ENCODE data around the gene ELL3.

The ELL3 gene

DNA sequence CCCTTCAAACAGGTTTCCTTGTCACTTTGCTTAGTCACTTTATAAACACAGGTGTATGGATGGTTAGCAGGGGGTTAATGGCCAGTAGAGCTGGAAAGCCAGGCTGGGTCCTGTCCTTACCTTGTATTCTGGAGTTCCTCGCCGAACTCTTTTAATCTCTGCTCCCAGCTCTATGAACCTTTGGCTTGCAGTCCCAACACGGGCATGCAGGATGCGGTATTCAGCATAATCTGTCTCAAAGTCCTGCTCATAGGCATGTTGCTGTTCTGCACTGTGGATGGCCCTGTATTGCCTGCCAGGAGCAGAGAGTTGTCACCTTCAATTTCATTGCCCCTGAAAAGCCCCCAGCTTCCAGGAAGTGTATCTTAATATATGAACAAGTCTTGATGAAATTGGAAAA is 2.7 kb downstream of the ELL3 start:
- no peak for TF ChIP-seq EZH2 (optimal IDR thresholded peaks at IDR 0.05; ENCODE audit: low read depth, low read length)
- TF ChIP-seq EZH2phosphoT487 (IDR thresholded peaks at IDR 0.05; ENCODE audit: low read length): no peak
- TF ChIP-seq, protein P1, sequence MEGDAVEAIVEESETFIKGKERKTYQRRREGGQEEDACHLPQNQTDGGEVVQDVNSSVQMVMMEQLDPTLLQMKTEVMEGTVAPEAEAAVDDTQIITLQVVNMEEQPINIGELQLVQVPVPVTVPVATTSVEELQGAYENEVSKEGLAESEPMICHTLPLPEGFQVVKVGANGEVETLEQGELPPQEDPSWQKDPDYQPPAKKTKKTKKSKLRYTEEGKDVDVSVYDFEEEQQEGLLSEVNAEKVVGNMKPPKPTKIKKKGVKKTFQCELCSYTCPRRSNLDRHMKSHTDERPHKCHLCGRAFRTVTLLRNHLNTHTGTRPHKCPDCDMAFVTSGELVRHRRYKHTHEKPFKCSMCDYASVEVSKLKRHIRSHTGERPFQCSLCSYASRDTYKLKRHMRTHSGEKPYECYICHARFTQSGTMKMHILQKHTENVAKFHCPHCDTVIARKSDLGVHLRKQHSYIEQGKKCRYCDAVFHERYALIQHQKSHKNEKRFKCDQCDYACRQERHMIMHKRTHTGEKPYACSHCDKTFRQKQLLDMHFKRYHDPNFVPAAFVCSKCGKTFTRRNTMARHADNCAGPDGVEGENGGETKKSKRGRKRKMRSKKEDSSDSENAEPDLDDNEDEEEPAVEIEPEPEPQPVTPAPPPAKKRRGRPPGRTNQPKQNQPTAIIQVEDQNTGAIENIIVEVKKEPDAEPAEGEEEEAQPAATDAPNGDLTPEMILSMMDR (IDR thresholded peaks at IDR 0.05; ENCODE audit: low read length): no peak
- DNase-seq: no peak
- Histone ChIP-seq H3K9me3 (replicated peaks; ENCODE audit: insufficient read depth, low read length) (no peaks in the 10 kb centered on the region), H3K9ac (ENCODE audit: low read length) (no peak overlapping the region), H3K27me3 (replicated peaks; ENCODE audit: insufficient read depth, low read length) (peaks cover 9% of the 10 kb centered on the region), H3K27ac (ENCODE audit: low read length) (no peak overlapping the region), H3K4me1 (ENCODE audit: low read length) (peaks cover 3% of the 10 kb centered on the region; the same call in 1 of the 2 replicates), H3K36me3 (replicated peaks; ENCODE audit: insufficient read depth, low read length) (peaks cover 12% of the 10 kb centered on the region), H4K20me1 (ENCODE audit: insufficient read depth, low read length) (no peaks in the 10 kb centered on the region; the same call in 1 of the 2 replicates), H3K9me2 (replicated peaks; ENCODE audit: insufficient read depth, low read length) (no peaks in the 10 kb centered on the region), H3K4me3 (ENCODE audit: low read length) (no peak overlapping the region), H3K4me2 (ENCODE audit: low read depth, low read length) (no peak overlapping the region), H3F3A (ENCODE audit: insufficient read depth, low read length) (peaks cover 16% of the 10 kb centered on the region; the same call in 1 of the 2 replicates), H3K79me2 (ENCODE audit: low read length) (no peaks in the 10 kb centered on the region), H2AFZ (ENCODE audit: low read length) (no peak overlapping the region)

DNA sequence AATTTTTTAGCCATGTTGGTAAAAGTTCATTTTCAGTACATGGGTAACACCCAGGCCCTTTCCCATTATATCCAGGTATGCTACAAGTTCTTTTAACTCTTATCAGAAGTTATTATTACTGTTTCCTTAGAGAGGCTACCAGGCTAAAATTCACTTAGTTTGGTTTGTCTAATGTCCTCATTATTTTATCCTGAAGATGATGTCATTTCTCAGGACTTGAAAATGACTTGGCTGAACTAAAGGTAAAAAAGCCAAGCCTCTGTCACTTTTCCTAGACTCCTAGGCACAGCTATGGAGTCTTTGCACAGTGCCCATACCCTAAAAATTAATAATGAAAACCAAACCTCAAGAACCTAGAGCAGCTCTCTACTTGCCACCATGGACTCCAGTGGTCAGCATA is 4.1 kb downstream of the ELL3 start:
- Histone ChIP-seq H3K27ac (ENCODE audit: low read length) (no peak overlapping the region), H2AFZ (ENCODE audit: low read length) (no peak overlapping the region), H3K27me3 (replicated peaks; ENCODE audit: insufficient read depth, low read length) (no peaks in the 10 kb centered on the region), H3F3A (ENCODE audit: insufficient read depth, low read length) (peaks cover 16% of the 10 kb centered on the region; the same call in 1 of the 2 replicates), H3K4me2 (ENCODE audit: low read depth, low read length) (no peak overlapping the region), H3K9me3 (replicated peaks; ENCODE audit: insufficient read depth, low read length) (no peaks in the 10 kb centered on the region), H3K4me3 (ENCODE audit: low read length) (no peak overlapping the region), H3K79me2 (ENCODE audit: low read length) (no peaks in the 10 kb centered on the region), H3K9ac (ENCODE audit: low read length) (no peak overlapping the region), H3K36me3 (replicated peaks; ENCODE audit: insufficient read depth, low read length) (peaks cover 12% of the 10 kb centered on the region), H3K4me1 (ENCODE audit: low read length) (peaks cover 2% of the 10 kb centered on the region; the same call in 1 of the 2 replicates), H4K20me1 (ENCODE audit: insufficient read depth, low read length) (no peaks in the 10 kb centered on the region; the same call in 1 of the 2 replicates), H3K9me2 (replicated peaks; ENCODE audit: insufficient read depth, low read length) (no peaks in the 10 kb centered on the region)
- TF ChIP-seq EZH2 (optimal IDR thresholded peaks at IDR 0.05; ENCODE audit: low read depth, low read length) (no peak), EZH2phosphoT487 (IDR thresholded peaks at IDR 0.05; ENCODE audit: low read length) (no peak)
- TF ChIP-seq, protein P1 (IDR thresholded peaks at IDR 0.05; ENCODE audit: low read length): no peak
- no peak for DNase-seq

DNA sequence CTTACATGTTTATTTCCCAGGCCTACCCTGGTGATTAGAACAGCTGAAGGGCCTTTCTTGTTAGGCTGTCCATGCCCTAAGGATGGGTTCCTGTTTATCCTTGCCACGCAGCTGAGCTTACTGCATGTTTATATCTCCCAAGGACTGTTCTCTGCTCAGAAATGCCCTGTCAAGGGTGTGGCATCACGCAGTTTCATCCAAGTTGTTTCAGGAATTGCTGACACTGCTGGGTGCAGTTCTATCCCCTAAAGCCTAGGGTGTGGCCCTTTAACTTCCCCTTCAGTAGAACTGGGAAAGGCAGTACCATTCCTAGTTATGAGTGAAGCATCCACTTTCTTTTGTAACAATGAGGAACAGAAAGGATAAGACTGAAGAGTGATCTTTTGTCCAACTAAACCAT is 5.0 kb downstream of the ELL3 start:
- H3K9ac ChIP-seq (ENCODE audit: low read length): no peak overlapping the region
- H3K9me3 ChIP-seq (replicated peaks; ENCODE audit: insufficient read depth, low read length): no peaks in the 10 kb centered on the region
- no peaks in the 10 kb centered on the region for H3K4me1 ChIP-seq (ENCODE audit: low read length)
- DNase-seq: no peak
- H4K20me1 ChIP-seq (ENCODE audit: insufficient read depth, low read length): no peaks in the 10 kb centered on the region; the same call in 1 of the 2 replicates
- H3K4me2 ChIP-seq (ENCODE audit: low read depth, low read length): no peak overlapping the region
- TF ChIP-seq, protein P1 (IDR thresholded peaks at IDR 0.05; ENCODE audit: low read length): no peak
- TF ChIP-seq EZH2phosphoT487 (IDR thresholded peaks at IDR 0.05; ENCODE audit: low read length) (no peak), EZH2 (optimal IDR thresholded peaks at IDR 0.05; ENCODE audit: low read depth, low read length) (no peak)
- H3K27ac ChIP-seq (ENCODE audit: low read length): no peak overlapping the region
- H3K9me2 ChIP-seq (replicated peaks; ENCODE audit: insufficient read depth, low read length): no peaks in the 10 kb centered on the region
- H3K4me3 ChIP-seq (ENCODE audit: low read length): no peak overlapping the region
- peaks cover 12% of the 10 kb centered on the region for H3K36me3 ChIP-seq (replicated peaks; ENCODE audit: insufficient read depth, low read length)
- peaks cover 16% of the 10 kb centered on the region; the same call in 1 of the 2 replicates for H3F3A ChIP-seq (ENCODE audit: insufficient read depth, low read length)
- no peaks in the 10 kb centered on the region for H3K27me3 ChIP-seq (replicated peaks; ENCODE audit: insufficient read depth, low read length)
- no peaks in the 10 kb centered on the region for H3K79me2 ChIP-seq (ENCODE audit: low read length)
- H2AFZ ChIP-seq (ENCODE audit: low read length): no peak overlapping the region

Data from MM.1S (cell line).